Activated CD8-positive, alpha-beta T cell treated with anti-CD3 and anti-CD28 coated beads for 36 hours (primary cell): Measurements from ENCODE around the gene HTRA2. TPM values are rescaled to one million over a fixed set of nuclear protein-coding genes. Genes with fewer than 3 reads are reported as not detected.

Experiments
- ATAC-seq: fragments of 200-7000 bp; cut with Tn5 transposase; one replicate; pipeline ENCODE4 v1.10.0; 2021; ENCODE audit warnings: mild to moderate bottlenecking, moderate library complexity
- CTCF ChIA-PET: fragments of 350-600 bp; sonication (Branson Sonifier 250); formaldehyde crosslinking; loops from one replicate; lab custom pipeline; 2021; ENCODE audit warnings: antibody characterized with exemption; lab: Charles Lee
- POLR2A ChIA-PET: fragments of 350-600 bp; sonication (Branson Sonifier 250); formaldehyde crosslinking; loops from one replicate; lab custom pipeline; 2021; ENCODE audit warnings: antibody characterized with exemption; lab: Charles Lee
- DNase-seq: peaks from one replicate; pipeline ENCODE4 v3.0.0-alpha.2; 2020
- H3K27ac Mint-ChIP-seq: one replicate; pipeline ENCODE4 v1.8.0; 2021; ENCODE audit warnings: mild to moderate bottlenecking, mixed read lengths
- H3K27me3 Mint-ChIP-seq: one replicate; pipeline ENCODE4 v1.8.0; 2021; ENCODE audit warnings: mixed read lengths
- H3K36me3 Mint-ChIP-seq: one replicate; pipeline ENCODE4 v1.8.0; 2021; ENCODE audit warnings: low read depth, mixed read lengths
- H3K4me1 Mint-ChIP-seq: one replicate; pipeline ENCODE4 v1.8.0; 2021; ENCODE audit warnings: low read depth, mixed read lengths
- H3K4me3 Mint-ChIP-seq: one replicate; pipeline ENCODE4 v1.8.0; 2021; ENCODE audit warnings: mild to moderate bottlenecking, moderate library complexity, mixed read lengths
- H3K9me3 Mint-ChIP-seq: one replicate; pipeline ENCODE4 v1.8.0; 2021; ENCODE audit warnings: mixed read lengths
- intact Hi-C: fragments of 100-400 bp; cut with micrococcal nuclease; formaldehyde crosslinking; loops from one replicate; pipeline ENCODE4 v1.10.0; 2022
- total RNA-seq, 2 experiments: library from RNA; stranded (reverse); gene quantifications; one replicate each; pipeline ENCODE4 v1.2.3, GENCODE V29; 2021
- TF ChIP-seq, protein P1 (sequence below): fragments of 200-600 bp; IDR thresholded peaks from one replicate; pipeline ENCODE4 v1.8.0; 2022; ENCODE audit warnings: antibody characterized with exemption, mild to moderate bottlenecking

Gene HTRA2
- total RNA-seq, 2 experiments from 2014 or later: 42.0 to 45.0 TPM

- ATAC-seq (no peak), DNase-seq (peak; percentile 37)
- TF ChIP-seq, protein P1, sequence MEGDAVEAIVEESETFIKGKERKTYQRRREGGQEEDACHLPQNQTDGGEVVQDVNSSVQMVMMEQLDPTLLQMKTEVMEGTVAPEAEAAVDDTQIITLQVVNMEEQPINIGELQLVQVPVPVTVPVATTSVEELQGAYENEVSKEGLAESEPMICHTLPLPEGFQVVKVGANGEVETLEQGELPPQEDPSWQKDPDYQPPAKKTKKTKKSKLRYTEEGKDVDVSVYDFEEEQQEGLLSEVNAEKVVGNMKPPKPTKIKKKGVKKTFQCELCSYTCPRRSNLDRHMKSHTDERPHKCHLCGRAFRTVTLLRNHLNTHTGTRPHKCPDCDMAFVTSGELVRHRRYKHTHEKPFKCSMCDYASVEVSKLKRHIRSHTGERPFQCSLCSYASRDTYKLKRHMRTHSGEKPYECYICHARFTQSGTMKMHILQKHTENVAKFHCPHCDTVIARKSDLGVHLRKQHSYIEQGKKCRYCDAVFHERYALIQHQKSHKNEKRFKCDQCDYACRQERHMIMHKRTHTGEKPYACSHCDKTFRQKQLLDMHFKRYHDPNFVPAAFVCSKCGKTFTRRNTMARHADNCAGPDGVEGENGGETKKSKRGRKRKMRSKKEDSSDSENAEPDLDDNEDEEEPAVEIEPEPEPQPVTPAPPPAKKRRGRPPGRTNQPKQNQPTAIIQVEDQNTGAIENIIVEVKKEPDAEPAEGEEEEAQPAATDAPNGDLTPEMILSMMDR: no peak
- H3K4me1 Mint-ChIP-seq: peaks cover 25% of the 10 kb centered on the region
- intact Hi-C loops: no loop called here
- H3K9me3 Mint-ChIP-seq: no peaks in the 10 kb centered on the region
- CTCF ChIA-PET: interaction anchor here (0.9 to 2.1 kb wide), 3 partner anchors 22 to 52 kb away, joined by 3 to 4 read pairs (median 4); partner anchors contain the start of gene LBX2
- peak within 1 kb of the TSS; percentile 14 for H3K4me3 Mint-ChIP-seq
- H3K36me3 Mint-ChIP-seq: peaks cover 46% of the 10 kb centered on the region
- POLR2A ChIA-PET: interaction anchor here (0.6 to 1.5 kb wide), 5 partner anchors 11 to 287 kb away, joined by 3 to 5 read pairs (median 3); no protein-coding TSS in a partner anchor
- H3K27ac Mint-ChIP-seq: no peak within 1 kb of the TSS
- H3K27me3 Mint-ChIP-seq: no peaks in the 10 kb centered on the region
These were observed 3.8 kb upstream of the HTRA2 start, which contains the start of gene DQX1 for GRCh38 chr2:74525717-74526648. TSS of gene DQX1 (minus strand) at chr2:74526231. CDS start at chr2:74525729, 502 bp downstream.

GRCh38 chr2:74526649-74527230, 3.0 kb upstream of the HTRA2 start:
- TF ChIP-seq, protein P1: no peak
- no peak for ATAC-seq
- Mint-ChIP-seq H3K9me3 (no peaks in the 10 kb centered on the region), H3K27ac (no peak overlapping the region), H3K36me3 (peaks cover 54% of the 10 kb centered on the region), H3K27me3 (no peaks in the 10 kb centered on the region), H3K4me1 (peaks cover 33% of the 10 kb centered on the region), H3K4me3 (peak overlapping the region; percentile 14)
- CTCF ChIA-PET: interaction anchor here (0.9 to 2.1 kb wide), 3 partner anchors 23 to 52 kb away, joined by 3 to 4 read pairs (median 4); partner anchors contain the start of gene LBX2
- POLR2A ChIA-PET: interaction anchor here (0.6 to 1.5 kb wide), 6 partner anchors 11 to 82 kb away, joined by 3 to 5 read pairs (median 3); no protein-coding TSS in a partner anchor
- DNase-seq: no peak
- intact Hi-C loops: no loop called here

- Mint-ChIP-seq H3K4me1 (peaks cover 40% of the 10 kb centered on the region), H3K36me3 (peaks cover 64% of the 10 kb centered on the region), H3K27ac (peak overlapping the region; percentile 93), H3K27me3 (no peaks in the 10 kb centered on the region), H3K9me3 (no peaks in the 10 kb centered on the region), H3K4me3 (peak overlapping the region; percentile 98)
- CTCF ChIA-PET: interaction anchor here (2.1 to 6.4 kb wide), 3 partner anchors 45 to 61 kb away, joined by 4 to 54 read pairs (median 9); partner anchors contain the start of genes CCDC142 and TTC31
- POLR2A ChIA-PET: interaction anchor here (0.8 to 2.1 kb wide), 5 partner anchors 11 to 31 kb away, joined by 3 to 15 read pairs (median 4); no protein-coding TSS in a partner anchor
- ATAC-seq (no peak), DNase-seq (no peak)
- TF ChIP-seq, protein P1: no peak
- intact Hi-C loops: no loop called here
These were observed 2.0 kb upstream of the HTRA2 start for GRCh38 chr2:74527741-74528140.

DNA sequence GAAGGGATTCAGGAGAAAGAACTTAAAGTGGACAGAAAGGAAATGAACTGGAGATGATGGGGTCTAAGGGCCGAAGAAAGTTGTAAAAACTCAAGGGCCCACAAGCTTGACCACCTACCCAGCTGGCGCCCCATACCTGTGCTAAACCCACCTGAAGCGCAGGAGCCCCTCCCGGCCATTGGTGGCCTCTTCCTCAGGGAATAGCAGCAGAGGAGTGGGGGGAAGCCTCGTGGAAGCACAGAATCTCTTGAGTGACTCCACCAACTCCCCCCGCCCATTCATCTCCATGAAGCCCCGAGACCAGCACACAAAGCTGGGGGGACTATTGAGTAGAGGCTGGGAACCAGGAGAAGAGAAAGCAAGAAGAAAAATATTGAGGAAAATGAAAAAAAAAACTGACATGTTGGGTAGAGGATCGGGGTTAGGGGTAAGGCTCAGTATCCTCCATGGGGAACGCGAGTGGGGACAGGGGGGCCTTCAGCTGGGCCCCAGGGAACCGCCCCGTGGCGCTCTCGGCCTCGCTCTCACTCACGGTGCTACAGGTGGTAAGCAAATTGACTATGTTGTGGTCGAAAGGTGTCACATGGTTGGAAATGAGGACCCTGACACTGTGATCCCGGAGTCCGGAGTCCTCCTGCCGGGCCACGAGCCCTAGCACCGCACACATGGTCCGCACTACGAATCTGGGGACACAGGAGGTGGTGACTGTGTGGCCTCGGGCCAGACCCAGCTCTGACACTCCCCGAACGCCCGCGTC, 955 bp upstream of the HTRA2 start:
- Mint-ChIP-seq H3K4me3 (peak overlapping the region; percentile 98), H3K36me3 (peaks cover 68% of the 10 kb centered on the region)
- TF ChIP-seq, protein P1: no peak

More for the DNA sequence above, 955 bp upstream of the HTRA2 start:
- Mint-ChIP-seq H3K27me3 (no peaks in the 10 kb centered on the region), H3K9me3 (no peaks in the 10 kb centered on the region), H3K4me1 (peaks cover 40% of the 10 kb centered on the region), H3K27ac (peak overlapping the region; percentile 93)
- intact Hi-C loops: no loop called here
- DNase-seq (peak; percentile 49), ATAC-seq (peak; percentile 0)
- CTCF ChIA-PET: interaction anchor here (0.9 to 6.4 kb wide), 8 partner anchors 8 to 60 kb away, joined by 3 to 54 read pairs (median 5); partner anchors contain the start of genes CCDC142 and TTC31
- POLR2A ChIA-PET: interaction anchor here (0.6 to 4.1 kb wide), 16 partner anchors 8 to 791 kb away, joined by 3 to 38 read pairs (median 4); partner anchors contain the start of genes CCDC142, INO80B, PCGF1 and TTC31
